ENCODE measurements around the gene MACROD2.

Gene MACROD2

GRCh38 chr20:14710951-14711350 is 715.6 kb downstream of the MACROD2 start:
- no peak for DNase-seq (ENCODE audit: low spot score)

DNA sequence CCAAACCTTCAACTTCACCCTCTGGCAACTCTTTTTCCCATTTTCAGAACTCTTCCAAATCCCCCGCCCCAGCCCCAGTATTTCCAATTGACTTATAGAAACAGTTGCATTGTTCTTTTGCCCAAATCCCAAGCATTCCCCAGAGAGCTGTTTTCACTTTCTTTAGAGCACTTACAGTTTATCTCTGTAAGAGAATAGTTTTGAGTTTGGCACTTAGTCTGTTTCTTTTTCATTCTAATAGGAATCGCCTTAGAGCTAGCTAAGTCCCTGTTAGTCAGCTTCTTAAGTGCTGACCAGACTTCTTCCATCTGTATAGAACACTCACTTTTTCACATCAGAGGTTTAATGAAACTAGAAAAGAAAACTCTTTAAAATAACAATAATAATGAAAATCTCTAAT is 716.3 kb downstream of the MACROD2 start:
- DNase-seq (ENCODE audit: low spot score) = no peak

- DNase-seq (ENCODE audit: low spot score) = no peak
Measured at GRCh38 chr20:14712302-14712739, 717.0 kb downstream of the MACROD2 start.

- DNase-seq (ENCODE audit: low spot score) = no peak
Measured at GRCh38 chr20:14715400-14715799, 720.1 kb downstream of the MACROD2 start.

DNA sequence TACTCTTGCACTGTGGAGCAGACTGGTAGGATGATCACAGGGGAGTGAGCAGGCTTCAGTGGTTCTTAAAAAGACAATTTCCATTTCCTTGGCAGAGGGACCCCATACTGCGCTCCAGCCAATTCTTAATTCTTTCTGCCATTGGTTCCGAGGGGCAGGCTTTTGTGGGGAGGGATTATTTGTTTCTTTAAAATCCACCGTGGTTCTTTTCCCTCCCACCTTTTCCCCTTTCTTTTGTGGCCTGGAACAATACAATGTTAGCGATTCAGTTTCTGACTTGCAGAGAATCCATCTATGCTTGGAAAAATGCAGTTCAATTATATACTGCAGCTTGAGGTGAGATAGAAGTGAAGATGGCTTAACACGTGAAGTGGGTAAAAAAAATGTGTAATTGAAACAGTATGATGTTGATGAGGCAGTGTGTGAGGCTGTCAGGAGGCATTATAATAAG is 721.1 kb downstream of the MACROD2 start:
- DNase-seq (ENCODE audit: low spot score) = no peak

- no peak for DNase-seq (ENCODE audit: low spot score)
Measured at GRCh38 chr20:14717134-14717999, 722.1 kb downstream of the MACROD2 start.

GRCh38 chr20:14720251-14720650 is 724.9 kb downstream of the MACROD2 start:
- DNase-seq (ENCODE audit: low spot score) = no peak

DNA sequence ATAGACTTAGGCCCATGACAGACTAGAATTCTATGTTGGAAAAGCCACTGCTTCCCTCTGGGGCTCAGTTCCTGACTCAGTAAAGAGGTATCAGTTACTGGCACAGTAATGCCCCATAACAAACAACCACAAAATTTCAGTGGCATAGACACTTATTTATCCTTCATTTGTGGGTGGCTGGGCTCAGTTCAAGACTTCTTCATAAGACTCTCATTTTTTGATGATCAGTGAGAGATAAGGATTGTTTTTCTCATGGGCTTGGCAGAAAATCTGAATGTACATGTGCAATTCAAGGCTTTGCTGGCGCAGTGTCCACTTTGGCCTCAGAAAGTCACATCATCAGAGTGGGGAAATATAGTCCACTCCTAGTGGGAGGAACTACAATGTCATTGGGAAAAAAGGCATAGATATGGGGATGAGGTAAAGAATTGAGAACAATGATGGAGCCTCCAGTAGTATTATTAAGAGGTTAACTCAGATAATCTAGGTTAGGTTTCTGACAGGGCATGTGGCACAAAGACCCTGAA is 726.7 kb downstream of the MACROD2 start:
- no peak for DNase-seq (ENCODE audit: low spot score)

DNA sequence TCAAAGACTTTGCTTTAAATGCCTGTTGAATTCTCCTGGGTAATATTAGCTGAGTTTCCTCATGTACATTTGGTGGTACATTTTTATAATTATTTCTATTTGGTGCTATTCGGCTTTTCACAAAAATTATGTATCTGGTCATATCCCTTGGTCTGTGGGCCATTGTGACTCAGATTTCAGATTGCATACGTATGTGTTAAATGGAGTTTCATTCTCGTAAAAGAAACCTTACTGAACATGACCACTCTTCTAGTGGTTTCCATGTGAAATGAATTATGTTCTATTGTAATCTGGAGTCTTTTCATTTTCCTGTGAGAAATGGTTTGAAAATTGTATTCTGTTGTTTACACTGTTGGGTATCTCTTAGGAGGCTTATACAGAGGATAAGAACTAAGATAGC is 728.3 kb downstream of the MACROD2 start:
- no peak for DNase-seq (ENCODE audit: low spot score)

GRCh38 chr20:14724036-14724435 is 728.7 kb downstream of the MACROD2 start:
- DNase-seq (ENCODE audit: low spot score) = no peak

- DNase-seq (ENCODE audit: low spot score) = no peak
Measured at GRCh38 chr20:14724468-14724867, 729.2 kb downstream of the MACROD2 start.

DNA sequence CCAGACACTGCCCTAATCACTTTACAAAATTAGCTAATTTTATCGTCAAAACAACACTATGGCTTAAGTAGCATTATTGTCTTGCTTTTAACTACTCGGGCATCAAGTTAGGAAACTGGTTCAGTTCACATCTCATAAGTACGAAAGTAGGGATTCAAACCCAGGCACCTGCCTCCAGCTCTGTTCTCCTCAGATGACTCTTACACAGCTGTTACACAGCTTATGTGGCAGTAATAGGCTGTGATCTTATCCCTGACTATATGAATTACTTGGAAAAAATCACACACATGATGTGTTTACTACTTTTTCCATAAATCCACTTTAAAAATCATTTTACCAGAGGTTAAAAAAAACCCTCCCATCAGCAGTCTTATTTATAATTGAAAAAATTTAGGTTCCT is 731.3 kb downstream of the MACROD2 start:
- no peak for DNase-seq (ENCODE audit: low spot score)

- DNase-seq (ENCODE audit: low spot score) = no peak
Measured at GRCh38 chr20:14727485-14728150, 732.3 kb downstream of the MACROD2 start.

- DNase-seq (ENCODE audit: low spot score) = no peak
Measured at GRCh38 chr20:14729390-14729789, 734.1 kb downstream of the MACROD2 start.

GRCh38 chr20:14732343-14732742 is 737.0 kb downstream of the MACROD2 start:
- DNase-seq (ENCODE audit: low spot score) = no peak

DNA sequence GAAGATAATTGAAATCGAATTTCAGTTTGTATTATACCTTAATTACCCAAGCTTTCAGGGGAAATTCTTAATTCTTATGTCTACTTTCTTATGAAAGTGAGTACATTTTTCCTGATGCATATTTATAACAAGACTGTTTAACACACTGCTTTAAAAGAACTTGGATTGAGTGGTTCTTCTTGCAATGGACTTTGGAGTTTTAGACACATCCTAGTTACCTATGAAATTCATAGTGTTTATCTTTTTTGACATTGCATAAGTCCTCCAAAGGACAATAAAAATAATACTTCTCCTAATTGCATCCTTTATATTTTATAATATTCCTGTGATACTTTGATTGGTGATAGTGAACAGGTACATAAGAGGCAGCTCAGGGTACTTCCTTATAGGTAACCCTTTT is 737.7 kb downstream of the MACROD2 start:
- no peak for DNase-seq (ENCODE audit: low spot score)

DNA sequence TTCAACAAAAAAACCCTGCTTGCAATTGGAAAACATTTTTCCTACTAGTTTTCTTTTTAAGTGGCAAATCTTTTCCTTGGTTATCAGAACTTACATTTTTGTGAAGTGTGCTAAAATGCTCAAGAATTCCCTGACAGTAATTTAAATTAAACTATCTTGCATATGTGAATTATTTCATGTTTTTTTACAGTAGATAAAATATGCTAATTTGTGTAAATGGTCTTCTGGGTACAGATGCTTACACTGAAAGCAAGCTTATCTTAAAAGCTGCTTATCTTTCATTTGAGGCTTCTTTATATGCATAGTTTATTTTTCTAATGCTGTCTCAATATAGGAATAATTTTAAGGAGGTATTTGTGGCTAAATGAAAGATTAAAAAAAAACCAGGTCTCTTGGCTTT is 745.1 kb downstream of the MACROD2 start:
- no peak for DNase-seq (ENCODE audit: low spot score)

GRCh38 chr20:14741616-14742015 is 746.3 kb downstream of the MACROD2 start:
- no peak for DNase-seq (ENCODE audit: low spot score)

DNA sequence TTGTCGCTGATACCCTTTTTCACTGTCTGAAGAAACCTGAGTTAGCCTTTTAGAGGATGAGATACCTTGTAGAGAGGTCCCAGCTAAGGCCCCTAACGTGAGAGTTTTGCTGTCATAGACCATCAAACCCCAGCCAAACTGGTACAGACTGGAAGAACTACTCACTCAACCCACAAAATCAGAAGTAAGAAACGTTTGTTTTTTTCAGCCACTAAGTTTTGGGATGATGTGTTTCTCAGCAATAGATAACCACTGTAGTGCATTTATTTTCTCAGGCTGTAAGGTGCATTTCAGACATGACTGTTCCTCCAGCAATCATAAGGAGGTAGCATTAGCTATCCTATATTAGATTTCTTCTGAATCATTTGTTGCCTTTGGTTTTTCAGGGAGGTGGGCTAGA is 749.4 kb downstream of the MACROD2 start:
- no peak for DNase-seq (ENCODE audit: low spot score)

DNA sequence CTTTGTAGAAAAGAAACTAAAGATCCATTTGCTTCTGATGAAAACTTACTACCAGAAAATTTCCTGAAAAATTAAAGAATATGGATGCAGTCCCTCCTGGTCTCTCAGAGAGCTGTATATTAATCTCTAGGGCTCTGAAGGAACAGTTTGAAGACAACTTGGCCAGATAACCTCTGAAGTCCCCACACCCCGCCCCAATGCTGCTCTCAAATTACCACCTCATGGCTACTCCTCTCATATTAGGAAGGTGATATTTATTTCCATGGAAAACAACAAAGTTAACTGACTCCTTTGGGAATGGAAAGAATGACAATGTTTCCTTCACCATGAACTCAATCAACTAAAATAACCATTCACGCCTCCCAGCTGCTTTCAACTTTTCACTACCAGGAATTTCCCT is 750.5 kb downstream of the MACROD2 start:
- no peak for DNase-seq (ENCODE audit: low spot score)

- no peak for DNase-seq (ENCODE audit: low spot score)
Measured at GRCh38 chr20:14751191-14751590, 755.9 kb downstream of the MACROD2 start.

GRCh38 chr20:14757728-14758127 is 762.4 kb downstream of the MACROD2 start:
- no peak for DNase-seq (ENCODE audit: low spot score)

GRCh38 chr20:14758356-14758755 is 763.0 kb downstream of the MACROD2 start:
- no peak for DNase-seq (ENCODE audit: low spot score)
